ENCODE measurements around the gene C19orf67.

The C19orf67 gene

GRCh38 chr19:14085309-14085995, at the start of gene C19orf67:
C19orf67 (minus strand) TSS chr19:14085783; CDS start chr19:14085627, 156 bp downstream.
- no peak for DNase-seq

GRCh38 chr19:14135355-14135754, 49.8 kb upstream of the C19orf67 start:
- no peak for DNase-seq

- DNase-seq, result no peak
These were observed 42.4 kb upstream of the C19orf67 start for GRCh38 chr19:14127929-14128509.

GRCh38 chr19:14127176-14127575, 41.6 kb upstream of the C19orf67 start:
- no peak for DNase-seq

- no peak for DNase-seq
These were observed 37.3 kb upstream of the C19orf67 start for GRCh38 chr19:14122924-14123323.

- DNase-seq, result no peak
These were observed 34.9 kb upstream of the C19orf67 start for GRCh38 chr19:14120497-14120780.

GRCh38 chr19:14119644-14120496, 34.3 kb upstream of the C19orf67 start:
- no peak for DNase-seq

- DNase-seq, result no peak
These were observed 33.6 kb upstream of the C19orf67 start for GRCh38 chr19:14119146-14119545.

GRCh38 chr19:14118165-14119051, 32.8 kb upstream of the C19orf67 start:
- DNase-seq, result no peak

- DNase-seq, result peak; percentile 97
These were observed 32.1 kb upstream of the C19orf67 start, which contains the start of gene PRKACA for GRCh38 chr19:14117668-14118164. PRKACA (minus strand) TSS chr19:14117762; CDS start chr19:14117547, 215 bp downstream.

- no peak for DNase-seq
These were observed 31.5 kb upstream of the C19orf67 start for GRCh38 chr19:14116918-14117578.

GRCh38 chr19:14116525-14116917, 30.9 kb upstream of the C19orf67 start:
- DNase-seq, result no peak

GRCh38 chr19:14115756-14116155, 30.2 kb upstream of the C19orf67 start:
- DNase-seq, result no peak

- DNase-seq, result no peak
These were observed 29.3 kb upstream of the C19orf67 start for GRCh38 chr19:14114854-14115253.

GRCh38 chr19:14114439-14114838, 28.9 kb upstream of the C19orf67 start:
- no peak for DNase-seq

GRCh38 chr19:14113762-14114414, 28.3 kb upstream of the C19orf67 start:
- no peak for DNase-seq

GRCh38 chr19:14112809-14113385, 27.3 kb upstream of the C19orf67 start:
- no peak for DNase-seq

GRCh38 chr19:14112051-14112808, 26.6 kb upstream of the C19orf67 start:
- DNase-seq, result no peak

GRCh38 chr19:14111486-14111885, 25.9 kb upstream of the C19orf67 start:
- no peak for DNase-seq

GRCh38 chr19:14110650-14111049, 25.1 kb upstream of the C19orf67 start:
- DNase-seq, result no peak
